NB4 (cell line): ENCODE measurements around the gene TRIM75.

ENCODE experiments used
- CTCF ChIP-seq: IDR thresholded peaks from one replicate; pipeline ENCODE4 v1.5.1; 2012; ENCODE audit warnings: low read depth, low read length
- MAX ChIP-seq: IDR thresholded peaks from 2 replicates; pipeline ENCODE4 v1.6.1; 2011; ENCODE audit warnings: low read depth, low read length
- MYC ChIP-seq: IDR thresholded peaks from 2 replicates; pipeline ENCODE4 v1.6.1; 2011; ENCODE audit warnings: low read depth, low read length
- POLR2A ChIP-seq: IDR thresholded peaks from 2 replicates; pipeline ENCODE4 v1.6.1; 2011; ENCODE audit warnings: mild to moderate bottlenecking; ENCODE audit not compliant: insufficient read length; ENCODE audit errors: extremely low read depth

GRCh38 chr4:165055601-165056000 lies 1.9 kb downstream of the TRIM75 start:
- TF ChIP-seq CTCF: no peak
- TF ChIP-seq POLR2A: no peak
- no peak for TF ChIP-seq MYC
- TF ChIP-seq MAX: no peak
